Measurements from ENCODE around the gene F13A1.

GRCh38 chr6:6348256-6348655, 27.8 kb upstream of the F13A1 start:
- TF ChIP-seq POLR2AphosphoS5 (IDR thresholded peaks at IDR 0.05; ENCODE audit: insufficient read depth in 1 of 2, low read depth in 1 of 2) (no peak), CTCF (IDR thresholded peaks at IDR 0.05) (no peak), POLR2A (IDR thresholded peaks at IDR 0.05) (no peak)

Data from vagina (tissue), 2 donors.